B cell (primary cell): ENCODE results near the gene STOML1. TPM values are rescaled to one million over a fixed set of nuclear protein-coding genes. Genes with fewer than 3 reads are reported as not detected.
A peak's percentile ranks its signal among the peaks of the same experiment; 100 is the strongest.

Experiments used
- ATAC-seq: fragments of 200-7000 bp; cut with Tn5 transposase; one replicate; pipeline ENCODE4 v1.10.0; 2021; ENCODE audit warnings: low read depth, mild to moderate bottlenecking, moderate number of reproducible peaks, moderate library complexity
- CTCF ChIA-PET: fragments of 350-600 bp; sonication (Branson Sonifier 250); formaldehyde crosslinking; loops from one replicate; lab custom pipeline; 2021; ENCODE audit warnings: antibody characterized with exemption, inconsistent platforms; lab: Charles Lee
- POLR2A ChIA-PET: fragments of 350-600 bp; sonication (Branson Sonifier 250); formaldehyde crosslinking; loops from one replicate; lab custom pipeline; 2021; ENCODE audit warnings: antibody characterized with exemption; lab: Charles Lee
- DNase-seq: peaks from one replicate; pipeline ENCODE4 v3.0.0; 2013
- H2AFZ ChIP-seq: 2 replicates; pipeline ENCODE4 v1.6.1; 2012; ENCODE audit warnings: mild to moderate bottlenecking, low read depth, low read length; ENCODE audit not compliant: insufficient read depth, poor library complexity, severe bottlenecking
- H3K27ac ChIP-seq, 2 donors: 1 replicate in 1 of 2; 2 replicates in 1 of 2; pipeline ENCODE4 v1.5.1; 2012 to 2013; ENCODE audit warnings: low read length in 2 of 2, mild to moderate bottlenecking in 2 of 2, moderate library complexity in 1 of 2
- H3K27me3 ChIP-seq, 4 experiments: fragments of 200-600 bp in 1 of 4; sonication (generic) in 1 of 4; replicated peaks in 1 of 4; 1 replicate in 2 of 4; 2 replicates in 2 of 4; pipeline versions ENCODE4 v1.6.1 to v1.7.0; 2013 to 2016; ENCODE audit warnings: low read length in 3 of 4, mild to moderate bottlenecking in 2 of 4, mixed read lengths in 1 of 4, moderate library complexity in 1 of 4; ENCODE audit not compliant: insufficient read depth in 4 of 4, control insufficient read depth in 3 of 4; ENCODE audit errors: control extremely low read depth in 1 of 4
- H3K36me3 ChIP-seq, 2 experiments: replicated peaks in 1 of 2; 1 replicate in 1 of 2; 2 replicates in 1 of 2; pipeline versions ENCODE4 v1.6.1 to v1.7.1; 2013; ENCODE audit warnings: low read length in 1 of 2; ENCODE audit not compliant: insufficient read depth in 2 of 2, control insufficient read depth in 1 of 2; ENCODE audit errors: control extremely low read depth in 1 of 2, extremely low read depth in 1 of 2
- H3K4me1 ChIP-seq, 2 donors: fragments of 200-600 bp in 1 of 2; sonication (generic) in 1 of 2; 1 replicate in 1 of 2; 2 replicates in 1 of 2; pipeline versions ENCODE4 v1.5.1 to v1.6.1; 2013 to 2017; ENCODE audit warnings: low read length in 2 of 2; ENCODE audit not compliant: control insufficient read depth in 2 of 2, insufficient read depth in 2 of 2
- H3K4me2 ChIP-seq: replicated peaks from 2 replicates; pipeline ENCODE3; 2012; ENCODE audit warnings: mild to moderate bottlenecking, low read depth, low read length; ENCODE audit not compliant: poor library complexity, severe bottlenecking
- H3K4me3 ChIP-seq, 5 experiments: fragments of 200-600 bp in 1 of 5; sonication (generic) in 1 of 5; 1 replicate in 3 of 5; 2 replicates in 2 of 5; pipeline versions ENCODE4 v1.5.1 to v1.7.0; 2011 to 2016; ENCODE audit warnings: low read length in 4 of 5, mild to moderate bottlenecking in 4 of 5, low read depth in 2 of 5, control low read depth in 1 of 5, moderate library complexity in 1 of 5; ENCODE audit not compliant: insufficient read depth in 1 of 5; ENCODE audit errors: control extremely low read depth in 1 of 5, extremely low read depth in 1 of 5
- H3K79me2 ChIP-seq: fragments of 200-600 bp; sonication (generic); one replicate; pipeline ENCODE4 v1.6.0; 2016; ENCODE audit warnings: low read length; ENCODE audit not compliant: control insufficient read depth, insufficient read depth
- H3K9ac ChIP-seq: fragments of 200-600 bp; sonication (generic); 2 replicates; pipeline ENCODE4 v1.6.1; 2017; ENCODE audit warnings: mild to moderate bottlenecking, low read length, moderate library complexity
- H3K9me3 ChIP-seq, 3 donors: one replicate each; pipeline versions ENCODE4 v1.6.1 to v1.7.1; 2013; ENCODE audit warnings: low read length in 2 of 3; ENCODE audit not compliant: control insufficient read depth in 2 of 3, insufficient read depth in 1 of 3; ENCODE audit errors: control extremely low read depth in 1 of 3
- H4K20me1 ChIP-seq: 2 replicates; pipeline ENCODE4 v1.6.0; 2012; ENCODE audit warnings: mild to moderate bottlenecking, low read length; ENCODE audit not compliant: insufficient read depth, control insufficient read depth, poor library complexity, severe bottlenecking
- H3K27ac Mint-ChIP-seq: one replicate; pipeline ENCODE4 v1.8.0; 2021; ENCODE audit warnings: mixed read lengths
- H3K27me3 Mint-ChIP-seq: one replicate; pipeline ENCODE4 v1.8.0; 2021; ENCODE audit warnings: mixed read lengths
- H3K4me1 Mint-ChIP-seq: one replicate; pipeline ENCODE4 v1.8.0; 2021; ENCODE audit warnings: mixed read lengths
- H3K4me3 Mint-ChIP-seq: one replicate; pipeline ENCODE4 v1.8.0; 2021; ENCODE audit warnings: mixed read lengths
- H3K9me3 Mint-ChIP-seq: one replicate; pipeline ENCODE4 v1.8.0; 2022; ENCODE audit warnings: mixed read lengths; ENCODE audit not compliant: insufficient read depth
- EZH2 ChIP-seq: IDR thresholded peaks from 2 replicates; pipeline ENCODE4 v1.6.1; 2012; ENCODE audit warnings: borderline replicate concordance, low read depth, mild to moderate bottlenecking, moderate library complexity, low read length; ENCODE audit not compliant: insufficient read depth, poor library complexity, severe bottlenecking
- WGBS: methylation state at CpG from one replicate; pipeline ENCODE4 v1.1.5; 2013; ENCODE audit warnings: missing lambda C conversion rate; ENCODE audit not compliant: insufficient coverage; 5-methylcytosine and 5-hydroxymethylcytosine counted together
- intact Hi-C: fragments of 100-400 bp; cut with micrococcal nuclease; formaldehyde crosslinking; loops from one replicate; pipeline ENCODE4 v1.10.0; 2022
- polyA plus RNA-seq: library from polyadenylated mRNA; depleted of rRNA; stranded (reverse); fragments of >200 nt; gene quantifications from 2 replicates; pipeline ENCODE4 v1.2.3, GENCODE V29; 2012
- total RNA-seq, 2 donors: library from RNA; stranded (reverse); fragments of 120-200 nt in 1 of 2; gene quantifications; 1 replicate in 1 of 2; 2 replicates in 1 of 2; pipeline versions ENCODE4 v1.2.3 to v1.2.4, GENCODE V29; 2013 to 2022
- TF ChIP-seq, protein P1 (sequence below): fragments of 200-600 bp; IDR thresholded peaks from one replicate; pipeline ENCODE4 v1.8.0; 2022; ENCODE audit warnings: antibody characterized with exemption, mild to moderate bottlenecking

STOML1 gene
- total and polyA plus RNA-seq, 2 donors (not counting 1 experiment from before 2014, with no cell fraction given) = 6.2 to 11.3 TPM

DNA sequence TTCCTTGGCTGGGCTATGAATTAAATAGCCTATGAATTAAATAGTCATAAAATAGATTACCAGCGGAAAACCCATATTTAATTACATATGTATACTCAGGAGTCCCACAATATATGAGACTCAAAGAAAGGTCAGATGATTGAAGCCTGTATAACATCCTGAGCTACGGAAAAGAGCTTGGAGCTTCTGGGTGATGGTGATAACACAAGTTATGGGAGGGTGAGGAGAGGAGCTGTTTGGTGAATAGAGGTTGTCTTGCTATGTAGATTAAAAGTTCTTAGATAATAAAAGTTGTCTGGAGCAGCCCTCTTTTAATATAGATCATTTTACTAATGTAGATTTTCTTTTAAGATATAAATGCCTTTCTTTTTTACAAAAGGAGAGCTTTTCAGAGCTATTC, 4.2 kb upstream of the STOML1 start:
- peak overlapping the region in 4 of 5 experiments; percentile 12 to 96 (median 76) for H3K4me3 ChIP-seq
- peaks cover 90% of the 10 kb centered on the region for H3K79me2 ChIP-seq
- Mint-ChIP-seq H3K4me3 (peak overlapping the region; percentile 87), H3K27me3 (no peaks in the 10 kb centered on the region), H3K9me3 (no peaks in the 10 kb centered on the region), H3K4me1 (peaks cover 67% of the 10 kb centered on the region), H3K27ac (peak overlapping the region; percentile 11)
- ChIA-PET CTCF (interaction anchor here (0.8 kb wide), 1 partner anchor 23 kb away, joined by 6 read pairs; no protein-coding TSS in a partner anchor), POLR2A (no interaction called here)
- H3K9me3 ChIP-seq = no peaks in the 10 kb centered on the region
- intact Hi-C loops = loop anchor here (10.0 kb wide), 2 partner anchors 1639 to 1881 kb away; partner anchors contain the start of genes MYO9A and SENP8
- H3K27me3 ChIP-seq = no peaks in the 10 kb centered on the region
- WGBS = no CpG with 5 or more reads among the region's 2 CpGs
- peak overlapping the region; percentile 91 for H3K9ac ChIP-seq
- no peak for DNase-seq
- peaks cover 0 to 23% of the 10 kb centered on the region in 2 experiments for H3K36me3 ChIP-seq
- peak overlapping the region; percentile 42 to 90 for H3K27ac ChIP-seq
- TF ChIP-seq EZH2 = no peak
- TF ChIP-seq, protein P1, sequence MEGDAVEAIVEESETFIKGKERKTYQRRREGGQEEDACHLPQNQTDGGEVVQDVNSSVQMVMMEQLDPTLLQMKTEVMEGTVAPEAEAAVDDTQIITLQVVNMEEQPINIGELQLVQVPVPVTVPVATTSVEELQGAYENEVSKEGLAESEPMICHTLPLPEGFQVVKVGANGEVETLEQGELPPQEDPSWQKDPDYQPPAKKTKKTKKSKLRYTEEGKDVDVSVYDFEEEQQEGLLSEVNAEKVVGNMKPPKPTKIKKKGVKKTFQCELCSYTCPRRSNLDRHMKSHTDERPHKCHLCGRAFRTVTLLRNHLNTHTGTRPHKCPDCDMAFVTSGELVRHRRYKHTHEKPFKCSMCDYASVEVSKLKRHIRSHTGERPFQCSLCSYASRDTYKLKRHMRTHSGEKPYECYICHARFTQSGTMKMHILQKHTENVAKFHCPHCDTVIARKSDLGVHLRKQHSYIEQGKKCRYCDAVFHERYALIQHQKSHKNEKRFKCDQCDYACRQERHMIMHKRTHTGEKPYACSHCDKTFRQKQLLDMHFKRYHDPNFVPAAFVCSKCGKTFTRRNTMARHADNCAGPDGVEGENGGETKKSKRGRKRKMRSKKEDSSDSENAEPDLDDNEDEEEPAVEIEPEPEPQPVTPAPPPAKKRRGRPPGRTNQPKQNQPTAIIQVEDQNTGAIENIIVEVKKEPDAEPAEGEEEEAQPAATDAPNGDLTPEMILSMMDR = no peak
- peaks cover 21% of the 10 kb centered on the region for H4K20me1 ChIP-seq
- H3K4me1 ChIP-seq = peaks cover 50 to 71% of the 10 kb centered on the region in 2 donors
- peak overlapping the region; percentile 36 for H2AFZ ChIP-seq
- H3K4me2 ChIP-seq = peak overlapping the region; percentile 94
- ATAC-seq = no peak

DNA sequence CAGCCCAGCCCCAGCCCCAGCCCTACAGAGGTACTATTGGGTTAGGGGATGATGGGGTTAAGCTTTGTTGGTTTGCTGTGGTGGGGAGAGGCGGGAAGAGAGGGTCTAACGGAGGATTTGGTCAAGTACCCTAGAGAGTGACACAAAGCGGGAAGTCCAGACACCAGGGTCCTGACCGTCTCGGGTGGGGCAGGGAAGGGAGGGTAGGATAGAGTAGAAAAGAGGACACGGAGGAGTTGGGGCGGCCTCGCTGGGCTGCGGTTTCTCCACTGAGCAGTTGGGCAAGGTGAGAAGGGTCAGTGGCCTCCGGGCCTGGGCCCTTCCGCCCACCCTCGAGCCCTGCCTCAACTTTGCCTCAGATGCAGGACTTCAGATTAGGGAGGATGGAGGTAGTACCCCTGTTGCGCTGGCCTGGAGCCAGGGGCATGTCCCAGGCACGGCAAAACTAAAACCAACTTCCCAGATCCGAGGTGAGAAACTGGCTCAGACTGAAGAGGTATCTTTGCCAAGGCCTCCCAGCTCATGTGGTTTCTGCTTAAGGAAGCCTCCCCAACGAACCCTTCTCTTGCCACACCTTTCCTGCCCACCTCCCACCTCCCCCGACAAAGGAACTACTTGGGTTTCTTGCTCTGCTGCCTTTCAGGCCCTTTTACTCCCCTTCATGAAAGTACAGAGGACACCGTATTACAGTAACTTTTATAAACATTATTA, 3.0 kb upstream of the STOML1 start:
- DNase-seq = peak; percentile 49
- ChIA-PET POLR2A (interaction anchor here (0.9 to 1.1 kb wide), 2 partner anchors 12 to 54 kb away, joined by 4 to 5 read pairs; no protein-coding TSS in a partner anchor), CTCF (interaction anchor here (1.0 to 3.5 kb wide), 12 partner anchors 8 to 127 kb away, joined by 3 to 24 read pairs (median 6); no protein-coding TSS in a partner anchor)
- H3K4me1 Mint-ChIP-seq = peaks cover 62% of the 10 kb centered on the region
- Histone ChIP-seq H2AFZ (peak overlapping the region; percentile 96), H3K4me1 (peaks cover 52 to 75% of the 10 kb centered on the region in 2 donors), H3K9ac (peak overlapping the region; percentile 91), H3K36me3 (peaks cover 0 to 18% of the 10 kb centered on the region in 2 experiments), H3K27me3 (no peaks in the 10 kb centered on the region), H4K20me1 (peaks cover 21% of the 10 kb centered on the region), H3K27ac (peak overlapping the region; percentile 82 to 90), H3K4me3 (peak overlapping the region; percentile 36 to 96 (median 89)), H3K9me3 (no peaks in the 10 kb centered on the region), H3K4me2 (peak overlapping the region; percentile 94), H3K79me2 (peaks cover 82% of the 10 kb centered on the region)
- no peak for ATAC-seq
- intact Hi-C loops = loop anchor here (1.0 to 10.0 kb wide), 9 partner anchors 12 to 1907 kb away; partner anchors contain the start of genes ARID3B, FBXO22, MYO9A and SENP8
- peak overlapping the region; percentile 83 for H3K27ac Mint-ChIP-seq
- TF ChIP-seq, protein P1 = no peak
- no peak for TF ChIP-seq EZH2
- H3K4me3 Mint-ChIP-seq = peak overlapping the region; percentile 87
- under 1% methylated on average over 17 of the region's 18 CpGs for WGBS
- H3K9me3 Mint-ChIP-seq = no peaks in the 10 kb centered on the region
- no peaks in the 10 kb centered on the region for H3K27me3 Mint-ChIP-seq
